ENCODE results near the gene PIP5K1B.
A peak's percentile ranks its signal among the peaks of the same experiment; 100 is the strongest.
"Not testable (repeated sequence)": the region's sequence is repeated elsewhere in the genome, so short reads cannot be mapped to it uniquely, and the experiment has no call there.

PIP5K1B gene

DNA sequence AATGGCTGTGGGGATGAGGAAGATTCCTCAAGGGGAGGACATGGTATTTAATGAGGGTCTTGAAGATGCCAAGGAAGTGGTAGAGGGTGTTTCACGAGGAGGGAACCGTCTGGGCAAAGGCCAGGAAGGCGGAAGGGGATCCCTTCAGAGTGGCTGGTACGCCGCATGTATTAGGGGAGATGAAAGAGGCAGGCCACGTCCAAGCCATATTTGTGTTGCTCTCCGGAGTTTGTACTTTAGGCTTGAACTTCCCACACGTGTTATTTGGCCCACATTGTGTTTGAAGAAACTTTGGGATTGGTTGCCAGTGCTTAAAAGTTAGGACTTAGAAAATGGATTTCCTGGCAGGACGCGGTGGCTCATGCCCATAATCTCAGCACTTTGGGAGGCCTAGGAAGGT lies 331.8 kb downstream of the PIP5K1B start:
- no peak for DNase-seq

DNA sequence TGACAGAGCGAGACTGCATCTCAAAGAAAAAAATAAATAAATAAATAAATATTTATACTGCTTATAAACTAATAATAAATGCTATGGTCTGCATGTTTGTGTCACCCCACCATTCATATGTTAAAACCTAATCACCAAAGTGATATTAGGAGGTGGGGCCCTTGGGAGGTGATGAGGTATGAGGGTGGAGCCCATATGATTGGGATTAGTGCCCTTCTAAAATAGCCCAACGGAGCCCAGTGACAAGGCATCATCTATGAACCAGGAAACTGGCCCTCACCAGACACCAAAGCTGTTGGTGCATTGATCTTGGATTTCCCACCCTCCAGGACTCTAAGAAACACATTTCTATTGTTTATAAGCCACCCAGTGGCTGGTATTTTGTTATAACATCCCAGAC lies 335.6 kb downstream of the PIP5K1B start:
- DNase-seq: no peak

DNA sequence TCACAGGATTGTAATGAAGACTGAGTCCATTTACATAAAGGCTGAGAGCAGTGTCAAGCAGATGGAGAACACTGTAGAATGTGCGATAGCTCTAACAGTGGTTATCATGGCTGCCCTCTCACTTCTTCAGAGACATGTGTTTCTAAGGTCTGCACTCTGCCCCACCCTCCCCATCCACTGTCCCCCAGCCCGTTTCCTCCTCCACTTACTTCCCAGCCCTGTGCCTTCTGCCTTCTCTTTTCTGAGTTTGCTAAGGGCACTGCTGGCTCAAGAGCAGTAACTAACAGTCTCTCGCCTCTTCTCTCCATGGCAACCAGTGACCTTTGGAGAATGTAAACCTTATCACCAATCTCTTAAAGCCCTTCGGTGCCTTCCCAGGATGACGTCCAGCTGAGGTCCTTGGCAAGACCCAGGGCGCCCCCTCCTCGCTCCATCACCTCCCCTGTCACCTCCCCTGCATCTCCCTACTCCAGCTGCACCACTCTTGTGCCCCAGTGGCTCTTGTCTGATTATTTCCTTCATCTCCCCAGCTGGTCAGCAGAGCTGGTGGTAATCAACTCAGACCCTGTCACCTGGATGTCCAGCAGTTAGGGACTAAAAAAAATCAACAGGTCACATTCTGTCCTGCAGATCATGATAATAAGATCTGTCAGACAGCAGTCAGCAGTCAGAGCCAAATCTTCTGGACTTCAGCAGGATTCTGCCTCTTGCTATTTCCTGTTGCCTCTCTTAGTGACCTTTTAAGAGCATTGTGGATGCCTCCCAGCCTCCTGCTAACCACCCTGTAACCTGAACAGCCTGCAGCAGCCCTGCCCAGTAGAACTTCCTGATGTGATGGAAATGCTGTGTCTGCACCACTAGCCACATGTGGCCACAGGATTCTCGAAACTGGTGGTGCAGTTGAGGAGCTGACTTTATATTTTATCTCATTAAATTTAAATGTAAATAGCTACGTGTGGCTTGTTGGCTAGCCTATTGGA lies 339.5 kb downstream of the PIP5K1B start:
- peak; percentile 63 for DNase-seq

DNA sequence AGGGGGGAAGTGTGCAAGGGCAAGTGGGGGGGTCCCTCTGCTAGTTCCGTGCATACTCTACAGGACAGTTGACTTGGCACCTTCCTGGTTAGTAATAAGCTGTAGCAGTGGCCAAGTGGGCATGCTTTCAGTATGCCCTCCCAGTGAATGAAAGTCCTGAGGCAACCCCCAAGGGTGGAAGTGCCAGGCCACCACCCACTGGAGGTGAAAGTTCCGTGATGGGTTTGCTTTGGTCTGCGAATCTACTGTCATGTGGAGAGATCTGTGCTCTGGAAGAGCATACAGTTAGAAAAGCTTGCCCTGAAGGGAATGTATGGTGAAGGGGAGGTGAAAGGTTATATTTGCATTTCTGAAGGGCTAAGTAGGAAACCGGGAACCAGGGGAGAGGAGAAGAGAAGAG lies 340.8 kb downstream of the PIP5K1B start:
- no peak for DNase-seq

- DNase-seq: no peak
These were observed 341.7 kb downstream of the PIP5K1B start for GRCh38 chr9:69046723-69047122.

DNA sequence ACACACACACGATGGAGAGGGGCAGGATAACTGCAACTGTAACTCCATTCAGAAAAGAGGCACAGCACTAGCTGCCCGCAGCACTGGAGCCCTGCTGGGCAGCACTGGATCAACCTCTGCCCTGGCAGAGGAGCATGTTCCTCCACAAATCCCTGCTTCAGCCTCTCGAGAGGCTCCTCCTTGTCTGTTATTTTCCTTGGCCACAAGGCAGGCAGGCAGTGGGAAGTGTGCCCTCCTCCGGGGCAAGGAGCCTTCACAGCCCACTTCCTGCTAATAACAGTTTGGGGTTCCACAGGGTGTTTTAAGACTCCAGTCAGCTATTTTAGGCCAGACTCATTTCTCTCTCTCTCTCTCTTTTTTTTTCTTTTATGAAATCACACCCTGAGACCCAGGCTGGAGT lies 342.3 kb downstream of the PIP5K1B start:
- no peak for DNase-seq

GRCh38 chr9:69049094-69049493 lies 344.1 kb downstream of the PIP5K1B start:
- DNase-seq: no peak

GRCh38 chr9:69050936-69051335 lies 345.9 kb downstream of the PIP5K1B start:
- not testable (repeated sequence) for DNase-seq

DNA sequence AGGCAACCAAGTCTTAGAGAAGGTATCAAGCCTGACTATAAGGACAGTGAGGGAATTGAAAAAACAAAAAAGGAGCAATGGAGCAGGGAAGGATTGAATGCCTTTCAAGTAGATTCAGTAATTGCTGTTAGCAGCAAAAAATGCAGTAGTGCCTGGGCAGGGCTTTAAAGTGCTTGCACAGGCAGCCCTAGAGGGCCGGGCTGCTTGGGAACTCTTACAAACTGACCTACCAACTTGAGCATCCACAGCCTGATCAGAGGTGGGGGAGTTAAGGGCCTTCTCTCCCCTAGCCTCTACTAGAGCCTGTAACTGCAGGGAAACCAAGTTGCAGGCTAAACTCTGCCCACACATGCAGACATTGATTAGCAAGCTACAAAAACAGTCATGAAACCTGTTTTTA lies 349.9 kb downstream of the PIP5K1B start:
- no peak for DNase-seq

GRCh38 chr9:69056191-69056815 lies 351.3 kb downstream of the PIP5K1B start:
- DNase-seq: no peak

GRCh38 chr9:69058101-69058500 lies 353.1 kb downstream of the PIP5K1B start:
- DNase-seq: no peak
